Liver (tissue), 9 donors: ENCODE measurements around the gene ARL13A. TPM values are rescaled to one million over a fixed set of nuclear protein-coding genes. Genes with fewer than 3 reads are reported as not detected.

ENCODE experiments used
- DNase-seq: peaks from one replicate; pipeline ENCODE4 v3.0.0-alpha.2; 2017; ENCODE audit warnings: low spot score
- H3K27ac ChIP-seq, 2 donors: one replicate each; pipeline ENCODE4 v1.7.0; 2013; ENCODE audit warnings: inconsistent platforms in 2 of 2, low read length in 2 of 2, control low read depth in 1 of 2, low read depth in 1 of 2, mild to moderate bottlenecking in 1 of 2
- H3K27me3 ChIP-seq, 4 donors: one replicate each; pipeline versions ENCODE4 v1.6.1 to v1.7.0; 2013; ENCODE audit warnings: low read length in 3 of 4, inconsistent platforms in 1 of 4, mild to moderate bottlenecking in 1 of 4, moderate library complexity in 1 of 4; ENCODE audit not compliant: control insufficient read depth in 4 of 4, insufficient read depth in 4 of 4
- H3K36me3 ChIP-seq, 4 donors: one replicate each; pipeline versions ENCODE4 v1.6.1 to v1.7.0; 2013; ENCODE audit warnings: low read length in 3 of 4, mild to moderate bottlenecking in 3 of 4, low read depth in 1 of 4, moderate library complexity in 1 of 4; ENCODE audit not compliant: control insufficient read depth in 4 of 4, insufficient read depth in 3 of 4
- H3K4me1 ChIP-seq, 4 donors: one replicate each; pipeline versions ENCODE4 v1.6.1 to v1.7.0; 2013; ENCODE audit warnings: low read length in 3 of 4, mild to moderate bottlenecking in 3 of 4, moderate library complexity in 1 of 4; ENCODE audit not compliant: control insufficient read depth in 4 of 4, insufficient read depth in 4 of 4
- H3K4me3 ChIP-seq, 3 donors: one replicate each; pipeline versions ENCODE4 v1.6.1 to v1.7.0; 2013; ENCODE audit warnings: low read length in 3 of 3, control low read depth in 1 of 3, low read depth in 1 of 3, mild to moderate bottlenecking in 1 of 3
- H3K9ac ChIP-seq, 2 donors: one replicate each; pipeline ENCODE4 v1.7.0; 2013; ENCODE audit warnings: low read length in 2 of 2, mild to moderate bottlenecking in 2 of 2, moderate library complexity in 2 of 2, control low read depth in 1 of 2, low read depth in 1 of 2
- H3K9me3 ChIP-seq, 4 donors: one replicate each; pipeline versions ENCODE4 v1.6.1 to v1.7.0; 2013; ENCODE audit warnings: low read length in 3 of 4; ENCODE audit not compliant: control insufficient read depth in 4 of 4
- ATF3 ChIP-seq: IDR thresholded peaks from 2 replicates; pipeline ENCODE4 v1.6.1; 2016; ENCODE audit warnings: antibody characterized with exemption
- CTCF ChIP-seq: fragments of 150-350 bp; IDR thresholded peaks from 2 replicates; pipeline ENCODE4 v1.5.1; 2017; ENCODE audit warnings: improper control_type of control experiment, low read depth, low read length; ENCODE audit not compliant: missing input control
- EGR1 ChIP-seq, 2 donors: IDR thresholded peaks; 2 replicates each; pipeline ENCODE4 v1.6.1; 2016 to 2018; ENCODE audit warnings: antibody characterized with exemption in 2 of 2, low read depth in 2 of 2
- FOXA2 ChIP-seq: IDR thresholded peaks from 2 replicates; pipeline ENCODE4 v1.6.1; 2016; ENCODE audit warnings: antibody characterized with exemption
- GABPA ChIP-seq, 2 donors: IDR thresholded peaks in 1 of 2; conservative IDR thresholded peaks in 1 of 2; 2 replicates each; pipeline ENCODE4 v1.6.1; 2016; ENCODE audit warnings: antibody characterized with exemption in 2 of 2, mild to moderate bottlenecking in 1 of 2, moderate library complexity in 1 of 2
- HNF4A ChIP-seq, 2 donors: conservative IDR thresholded peaks; 2 replicates each; pipeline ENCODE4 v1.6.1; 2016; ENCODE audit warnings: antibody characterized with exemption in 2 of 2, mild to moderate bottlenecking in 2 of 2
- HNF4G ChIP-seq: IDR thresholded peaks from 2 replicates; pipeline ENCODE4 v1.6.1; 2016; ENCODE audit warnings: antibody characterized with exemption
- JUND ChIP-seq, 2 donors: IDR thresholded peaks; 2 replicates each; pipeline ENCODE4 v1.6.1; 2016; ENCODE audit warnings: antibody characterized with exemption in 2 of 2
- MAX ChIP-seq: IDR thresholded peaks from 2 replicates; pipeline ENCODE4 v1.6.1; 2016; ENCODE audit warnings: antibody characterized with exemption
- NR2F2 ChIP-seq: IDR thresholded peaks from 2 replicates; pipeline ENCODE4 v1.6.1; 2016; ENCODE audit warnings: antibody characterized with exemption
- RAD21 ChIP-seq, 2 donors: IDR thresholded peaks; 2 replicates each; pipeline ENCODE4 v1.6.1; 2016; ENCODE audit warnings: antibody characterized with exemption in 2 of 2, mild to moderate bottlenecking in 2 of 2
- RXRA ChIP-seq, 2 donors: IDR thresholded peaks; 2 replicates each; pipeline ENCODE4 v1.6.1; 2017 to 2018; ENCODE audit warnings: antibody characterized with exemption in 2 of 2, mild to moderate bottlenecking in 1 of 2
- TAF1 ChIP-seq: conservative IDR thresholded peaks from 2 replicates; pipeline ENCODE4 v1.6.1; 2016; ENCODE audit warnings: antibody characterized with exemption, mild to moderate bottlenecking
- YY1 ChIP-seq: IDR thresholded peaks from 2 replicates; pipeline ENCODE4 v1.6.1; 2016; ENCODE audit warnings: antibody characterized with exemption, mild to moderate bottlenecking
- WGBS: extraction: QIAGEN DNeasy Blood & Tissue Kit; methylation state at CpG from one replicate; pipeline ENCODE4 v1.1.7; 2013; 5-methylcytosine and 5-hydroxymethylcytosine counted together
- polyA plus RNA-seq, 2 donors: library from polyadenylated mRNA; stranded (reverse) in 1 of 2; unstranded in 1 of 2; fragments of 200-250 nt in 1 of 2; fragments of >200 nt in 1 of 2; fragmentation: Nextera tagmentation in 1 of 2; extraction: Ambion mirVana in 1 of 2; gene quantifications; one replicate each; pipeline versions ENCODE4 v1.2.1 to v1.2.3, GENCODE V29; 2013 to 2015
- total RNA-seq, 2 donors: library from RNA; depleted of rRNA; stranded (reverse); fragments of >200 nt; gene quantifications; one replicate each; pipeline ENCODE4 v1.2.3, GENCODE V29; 2014
- TF ChIP-seq, protein P1 (sequence below): IDR thresholded peaks from 2 replicates; pipeline ENCODE4 v1.6.1; 2016; ENCODE audit warnings: antibody characterized with exemption
- donor health status: healthy.
- donor health status: healthy.
- donor health status: healthy.
- donor health status: healthy.
- donor health status: healthy.

The ARL13A gene
- total and polyA plus RNA-seq, 4 donors: not detected

DNA sequence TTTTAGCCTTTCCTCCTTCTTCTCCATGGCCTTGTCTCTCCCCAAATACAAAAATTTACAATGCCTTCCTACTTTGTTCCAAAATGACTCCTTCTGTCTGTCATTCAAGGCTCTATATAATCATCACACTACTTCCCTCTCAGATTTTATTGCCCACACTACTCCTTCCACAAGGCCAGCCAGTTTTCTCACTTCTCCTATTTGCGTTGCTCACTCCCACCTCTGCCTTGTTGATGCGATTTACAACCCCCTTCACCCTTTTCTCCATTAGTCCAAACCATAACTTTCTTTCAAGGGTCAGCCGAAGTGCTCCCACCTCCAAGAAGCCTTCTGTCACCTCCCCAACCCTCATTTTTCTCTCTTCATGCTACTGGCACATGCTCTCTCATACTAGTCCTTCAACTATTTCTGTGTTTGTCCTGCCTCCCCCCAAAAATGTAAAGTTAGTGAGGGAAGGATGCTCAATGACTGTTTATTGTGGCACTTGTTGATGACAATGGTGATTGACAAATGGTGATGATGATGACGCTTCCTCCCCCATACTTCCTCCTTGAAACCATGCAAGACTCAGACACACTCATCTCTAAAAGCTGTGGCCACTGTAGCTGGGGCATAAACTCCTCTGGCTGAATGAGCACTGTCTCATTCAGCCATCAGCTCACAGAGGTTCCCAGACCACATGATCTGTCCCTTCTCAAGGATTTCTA lies 38.1 kb upstream of the ARL13A start:
- H3K36me3 ChIP-seq: no peaks in the 10 kb centered on the region
- peaks cover 0 to 8% (median 3%) of the 10 kb centered on the region in 4 donors for H3K9me3 ChIP-seq
- DNase-seq: no peak
- H3K27me3 ChIP-seq: no peaks in the 10 kb centered on the region
- TF ChIP-seq JUND (IDR thresholded peaks at IDR 0.05) (no peak), RAD21 (IDR thresholded peaks at IDR 0.05) (no peak), FOXA2 (no peak)
- peaks cover 0 to 6% (median 2%) of the 10 kb centered on the region in 4 donors for H3K4me1 ChIP-seq
- no peak overlapping the region for H3K4me3 ChIP-seq
- no peak overlapping the region for H3K9ac ChIP-seq
- H3K27ac ChIP-seq: no peak overlapping the region
- 80% methylated on average over 4 of the region's 4 CpGs for WGBS

GRCh38 chrX:100931925-100932285 lies 37.6 kb upstream of the ARL13A start:
- H3K4me3 ChIP-seq: no peak overlapping the region
- no peak overlapping the region for H3K27ac ChIP-seq
- H3K9me3 ChIP-seq: peaks cover 0 to 8% (median 3%) of the 10 kb centered on the region in 4 donors
- no peak overlapping the region for H3K9ac ChIP-seq
- peaks cover 0 to 6% (median 2%) of the 10 kb centered on the region in 4 donors for H3K4me1 ChIP-seq
- TF ChIP-seq GABPA (IDR thresholded peaks at IDR 0.05 in 1 of 2, conservative IDR thresholded peaks at IDR 0.05 in 1 of 2) (no peak), RAD21 (IDR thresholded peaks at IDR 0.05) (no peak), ATF3 (no peak), NR2F2 (no peak), HNF4G (no peak), JUND (IDR thresholded peaks at IDR 0.05) (no peak), HNF4A (conservative IDR thresholded peaks at IDR 0.05) (no peak), TAF1 (no peak), CTCF (no peak), MAX (no peak), YY1 (no peak), FOXA2 (no peak), RXRA (IDR thresholded peaks at IDR 0.05) (no peak), EGR1 (IDR thresholded peaks at IDR 0.05; ENCODE audit: low read depth in 2 of 2) (no peak)
- TF ChIP-seq, protein P1, sequence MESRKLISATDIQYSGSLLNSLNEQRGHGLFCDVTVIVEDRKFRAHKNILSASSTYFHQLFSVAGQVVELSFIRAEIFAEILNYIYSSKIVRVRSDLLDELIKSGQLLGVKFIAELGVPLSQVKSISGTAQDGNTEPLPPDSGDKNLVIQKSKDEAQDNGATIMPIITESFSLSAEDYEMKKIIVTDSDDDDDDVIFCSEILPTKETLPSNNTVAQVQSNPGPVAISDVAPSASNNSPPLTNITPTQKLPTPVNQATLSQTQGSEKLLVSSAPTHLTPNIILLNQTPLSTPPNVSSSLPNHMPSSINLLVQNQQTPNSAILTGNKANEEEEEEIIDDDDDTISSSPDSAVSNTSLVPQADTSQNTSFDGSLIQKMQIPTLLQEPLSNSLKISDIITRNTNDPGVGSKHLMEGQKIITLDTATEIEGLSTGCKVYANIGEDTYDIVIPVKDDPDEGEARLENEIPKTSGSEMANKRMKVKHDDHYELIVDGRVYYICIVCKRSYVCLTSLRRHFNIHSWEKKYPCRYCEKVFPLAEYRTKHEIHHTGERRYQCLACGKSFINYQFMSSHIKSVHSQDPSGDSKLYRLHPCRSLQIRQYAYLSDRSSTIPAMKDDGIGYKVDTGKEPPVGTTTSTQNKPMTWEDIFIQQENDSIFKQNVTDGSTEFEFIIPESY: no peak
- no peaks in the 10 kb centered on the region for H3K27me3 ChIP-seq
- WGBS: 88% methylated on average over 3 of the region's 3 CpGs
- no peak for DNase-seq
- no peaks in the 10 kb centered on the region for H3K36me3 ChIP-seq
